ENCODE results near the gene ARSD. TPM values are rescaled to one million over a fixed set of nuclear protein-coding genes. Genes with fewer than 3 reads are reported as not detected.
"Not testable (repeated sequence)": the region's sequence is repeated elsewhere in the genome, so short reads cannot be mapped to it uniquely, and the experiment has no call there.

ARSD gene, protein sequence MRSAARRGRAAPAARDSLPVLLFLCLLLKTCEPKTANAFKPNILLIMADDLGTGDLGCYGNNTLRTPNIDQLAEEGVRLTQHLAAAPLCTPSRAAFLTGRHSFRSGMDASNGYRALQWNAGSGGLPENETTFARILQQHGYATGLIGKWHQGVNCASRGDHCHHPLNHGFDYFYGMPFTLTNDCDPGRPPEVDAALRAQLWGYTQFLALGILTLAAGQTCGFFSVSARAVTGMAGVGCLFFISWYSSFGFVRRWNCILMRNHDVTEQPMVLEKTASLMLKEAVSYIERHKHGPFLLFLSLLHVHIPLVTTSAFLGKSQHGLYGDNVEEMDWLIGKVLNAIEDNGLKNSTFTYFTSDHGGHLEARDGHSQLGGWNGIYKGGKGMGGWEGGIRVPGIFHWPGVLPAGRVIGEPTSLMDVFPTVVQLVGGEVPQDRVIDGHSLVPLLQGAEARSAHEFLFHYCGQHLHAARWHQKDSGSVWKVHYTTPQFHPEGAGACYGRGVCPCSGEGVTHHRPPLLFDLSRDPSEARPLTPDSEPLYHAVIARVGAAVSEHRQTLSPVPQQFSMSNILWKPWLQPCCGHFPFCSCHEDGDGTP
- total RNA-seq (2021; ENCODE audit: unreplicated experiment) = 8.0 TPM
- polyA plus RNA-seq (2012) = 7.2 and 8.4 TPM in 2 replicates
- percentile 53 among the genes with signal in this experiment for Bru-seq, nascent RNA
- percentile 73 among the genes with signal in this experiment for BruChase-seq, experiment 1, labeled RNA remaining after a 6-hour chase
- percentile 61 among the genes with signal in this experiment for BruChase-seq, experiment 2, labeled RNA remaining after a 2-hour chase
- long read RNA-seq, full-length matches to known transcripts = 3 of 9 reads
- long read RNA-seq, partial matches to known transcripts = 0 of 9 reads
- long read RNA-seq, other reads (novel, unspliced or antisense) = 6 of 9 reads

DNA sequence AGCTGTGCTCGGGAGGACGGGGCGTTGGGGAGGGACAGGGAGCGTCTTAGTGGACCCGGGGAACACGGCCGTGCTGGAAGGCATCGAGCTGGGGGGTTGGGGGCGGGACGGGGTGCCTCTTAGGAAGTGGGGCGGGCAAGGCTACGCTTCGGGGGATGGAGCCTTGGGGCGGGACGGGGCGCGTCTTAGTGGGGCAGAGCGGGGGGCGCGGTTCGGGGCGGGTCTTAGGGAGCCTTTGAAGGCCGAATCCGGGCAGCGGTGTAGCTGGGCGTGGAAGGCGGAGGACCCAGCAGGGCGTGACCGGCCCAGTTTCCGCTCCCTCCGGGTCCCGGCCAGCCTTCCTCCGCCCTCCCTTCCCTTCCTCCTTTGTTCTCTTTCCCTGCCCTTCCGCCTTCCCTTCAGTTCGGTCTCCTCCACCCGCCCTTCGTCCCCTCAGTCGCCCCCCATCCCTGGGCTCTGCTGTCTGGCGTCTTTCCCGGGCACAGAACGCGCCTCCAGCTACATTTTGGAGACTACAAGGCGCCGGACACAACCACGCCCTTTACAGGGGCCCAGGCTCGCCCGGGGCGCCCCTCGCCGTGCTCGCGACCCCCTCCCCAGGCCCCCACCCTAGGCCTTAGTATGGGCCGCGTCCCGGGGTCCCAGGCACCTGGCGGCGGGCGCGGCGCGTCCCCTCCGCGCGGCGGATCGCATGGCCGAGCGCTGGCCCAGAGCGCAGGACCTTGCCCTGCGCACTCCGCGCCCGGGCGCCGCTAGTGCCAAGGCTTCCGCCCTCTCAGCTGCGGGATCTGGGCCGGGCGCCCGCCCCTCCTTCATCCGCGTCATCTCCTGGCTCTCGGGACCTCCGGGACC, at the start of gene ARSD:
TSS of gene ARSD (minus strand) at position 757 of the 852 bp plus-strand sequence. CDS start at position 693, 64 bp downstream.
- Histone ChIP-seq H3K4me1 (ENCODE audit: control insufficient read depth in 1 of 2, insufficient read depth in 2 of 2, low read length in 2 of 2) (no peaks in the 10 kb centered on the region; a peak in 1 of 4 replicates), H3K9ac (ENCODE audit: low read length) (peak within 1 kb of the TSS; percentile 73), H3K4me3 (replicated peaks in 1 of 2; ENCODE audit: low read depth in 1 of 2, low read length in 2 of 2) (peak within 1 kb of the TSS; percentile 55 to 63), H2AFZ (ENCODE audit: low read depth, low read length, poor library complexity, severe bottlenecking) (no peak within 1 kb of the TSS), H3K36me3 (ENCODE audit: control insufficient read depth in 1 of 2, insufficient read depth in 2 of 2, low read length in 2 of 2) (no peaks in the 10 kb centered on the region), H3K79me2 (ENCODE audit: insufficient read depth, low read length) (no peaks in the 10 kb centered on the region), H3K4me2 (ENCODE audit: low read length) (peak within 1 kb of the TSS; percentile 70), H3K9me3 (ENCODE audit: control insufficient read depth in 1 of 2, insufficient read depth in 1 of 2, low read depth in 1 of 2, low read length in 2 of 2) (no peaks in the 10 kb centered on the region), H4K20me1 (ENCODE audit: insufficient read depth) (no peaks in the 10 kb centered on the region), H3K9me2 (ENCODE audit: insufficient read depth) (no peaks in the 10 kb centered on the region), H3K27ac (ENCODE audit: low read depth, low read length) (peak within 1 kb of the TSS; percentile 84), H3K27me3 (ENCODE audit: insufficient read depth, low read length) (no peaks in the 10 kb centered on the region)
- RAD21 ChIA-PET (ENCODE audit: low non-redundant PET in 1 of 2, low total read pairs in 2 of 2, uncharacterized antibody in 2 of 2, unreplicated experiment in 2 of 2) = no interaction called here
- BruUV-seq (replicated peaks) = no TSS peak
- intact Hi-C loops (cut with micrococcal nuclease) = no loop called here
- ATAC-seq (peak; percentile 93), DNase-seq (ENCODE audit: low read depth, low spot score) (peak; percentile 55)
- POLR2A ChIA-PET = interaction anchor here (0.6 kb wide), 2 partner anchors 18 to 185 kb away, joined by 4 to 7 read pairs; no protein-coding TSS in a partner anchor
- peak; percentile 29; the same call in 1 of the 2 replicates for TF ChIP-seq POLR2AphosphoS5 (IDR thresholded peaks at IDR 0.05; ENCODE audit: low read depth, low read length)
- no peak for TF ChIP-seq EGR1 (IDR thresholded peaks at IDR 0.05; ENCODE audit: low read depth)
- TF ChIP-seq ZFX (IDR thresholded peaks at IDR 0.05) = peak; percentile 60
- TF ChIP-seq ELF1 (IDR thresholded peaks at IDR 0.05; ENCODE audit: borderline replicate concordance, low read depth) = no peak
- peak; percentile 75 for TF ChIP-seq TCF7L2 (IDR thresholded peaks at IDR 0.05; ENCODE audit: borderline replicate concordance, extremely low read depth, insufficient read depth, insufficient read length)
- TF ChIP-seq CBX3 (IDR thresholded peaks at IDR 0.05; ENCODE audit: low read depth) = no peak
- CTCF ChIA-PET = no interaction called here

DNA sequence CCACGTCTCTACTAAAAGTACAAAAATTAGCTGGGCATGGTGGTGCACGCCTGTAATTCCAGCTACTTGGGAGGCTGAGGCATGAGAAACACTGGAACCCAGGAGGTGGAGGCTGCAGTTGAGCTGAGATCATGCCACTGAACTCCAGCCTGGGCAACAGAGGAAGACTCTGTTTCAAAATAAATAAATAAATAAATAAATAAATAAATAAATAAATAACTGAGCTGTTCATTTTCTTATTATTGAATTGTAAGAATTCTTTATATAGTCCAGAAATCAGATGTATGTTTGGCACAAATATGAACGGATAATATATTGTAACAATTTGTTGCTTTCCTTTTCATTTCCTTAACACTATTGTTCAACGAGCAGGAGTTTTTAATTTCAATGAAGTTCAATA, 49.5 kb upstream of the ARSD start:
- H3K4me2 ChIP-seq (ENCODE audit: low read length); RAD21 ChIA-PET (ENCODE audit: low non-redundant PET in 1 of 2, low total read pairs in 2 of 2, uncharacterized antibody in 2 of 2, unreplicated experiment in 2 of 2); H3K27ac ChIP-seq (ENCODE audit: low read depth, low read length); H3K79me2 ChIP-seq (ENCODE audit: insufficient read depth, low read length); H3K4me3 ChIP-seq (replicated peaks in 1 of 2; ENCODE audit: low read depth in 1 of 2, low read length in 2 of 2); H4K20me1 ChIP-seq (ENCODE audit: insufficient read depth); intact Hi-C loops (cut with micrococcal nuclease); H2AFZ ChIP-seq (ENCODE audit: low read depth, low read length, poor library complexity, severe bottlenecking); H3K9me3 ChIP-seq (ENCODE audit: control insufficient read depth in 1 of 2, insufficient read depth in 1 of 2, low read depth in 1 of 2, low read length in 2 of 2); CTCF ChIA-PET; BruUV-seq (replicated peaks); H3K36me3 ChIP-seq (ENCODE audit: control insufficient read depth in 1 of 2, insufficient read depth in 2 of 2, low read length in 2 of 2); H3K4me1 ChIP-seq (ENCODE audit: control insufficient read depth in 1 of 2, insufficient read depth in 2 of 2, low read length in 2 of 2); H3K27me3 ChIP-seq (ENCODE audit: insufficient read depth, low read length); H3K9ac ChIP-seq (ENCODE audit: low read length); H3K9me2 ChIP-seq (ENCODE audit: insufficient read depth); POLR2A ChIA-PET; DNase-seq (ENCODE audit: low read depth, low spot score); ATAC-seq: not testable (repeated sequence)

All from HCT116 (cell line).